ENCODE measurements around the gene AGMAT.

The AGMAT gene

DNA sequence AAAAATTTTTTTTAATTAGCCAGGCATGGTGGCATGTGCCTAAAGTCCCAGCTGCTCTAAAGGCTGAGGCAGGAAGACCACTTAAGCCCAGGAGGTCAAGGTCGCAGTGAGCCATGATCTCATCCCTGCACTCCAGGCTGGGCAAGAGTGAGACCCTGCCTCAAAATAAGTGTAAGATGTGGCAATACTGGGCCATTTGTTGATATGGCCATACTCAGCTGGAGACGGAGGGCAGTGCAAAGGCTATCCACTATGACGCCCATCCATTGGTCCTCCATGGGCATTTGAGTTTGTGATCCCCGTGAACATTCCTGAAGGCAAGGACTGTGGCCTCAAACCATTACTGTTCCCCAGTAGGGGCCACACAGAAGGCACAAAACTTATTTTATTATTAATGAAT lies 62.3 kb downstream of the AGMAT start:
- DNase-seq, result no peak

All from CD4-positive, alpha-beta T cell treated with Interleukin-17A for 1 hour (primary cell).